Breast epithelium (tissue), 4 donors: ENCODE data around the gene CSTB. TPM values are rescaled to one million over a fixed set of nuclear protein-coding genes. Genes with fewer than 3 reads are reported as not detected.
"Not testable (repeated sequence)": the region's sequence is repeated elsewhere in the genome, so short reads cannot be mapped to it uniquely, and the experiment has no call there.

Source experiments
- DNase-seq, 2 donors: peaks; one replicate each; pipeline ENCODE4 v3.0.0-alpha.2; 2019; ENCODE audit warnings: low spot score in 2 of 2
- H3K27ac ChIP-seq, 2 donors: fragments of 200-600 bp; sonication (generic) in 1 of 2; one replicate each; pipeline ENCODE4 v1.5.1; 2016 to 2019; ENCODE audit warnings: mild to moderate bottlenecking in 1 of 2
- H3K27me3 ChIP-seq, 2 donors: fragments of 200-600 bp; sonication (generic) in 1 of 2; one replicate each; pipeline versions ENCODE4 v1.5.1 to v1.6.0; 2017 to 2019; ENCODE audit warnings: control low read depth in 1 of 2, mild to moderate bottlenecking in 1 of 2
- H3K36me3 ChIP-seq: fragments of 200-600 bp; one replicate; pipeline ENCODE4 v1.5.1; 2019
- H3K4me1 ChIP-seq, 2 donors: fragments of 200-600 bp; sonication (generic); one replicate each; pipeline ENCODE4 v1.5.1; 2016 to 2019; ENCODE audit warnings: control low read depth in 1 of 2
- H3K4me3 ChIP-seq, 3 donors: fragments of 200-600 bp; sonication (generic); 1 replicate in 2 of 3; 2 replicates in 1 of 3; pipeline ENCODE4 v1.5.1; 2016 to 2019; ENCODE audit warnings: mild to moderate bottlenecking in 3 of 3, moderate library complexity in 2 of 3
- H3K9me3 ChIP-seq, 2 donors: fragments of 200-600 bp; sonication (generic) in 1 of 2; one replicate each; pipeline ENCODE4 v1.5.1; 2016 to 2019; ENCODE audit warnings: control low read depth in 1 of 2
- POLR2A ChIP-seq: fragments of 450-650 bp; IDR thresholded peaks from one replicate; pipeline ENCODE4 v1.6.1; 2016; ENCODE audit warnings: antibody characterized with exemption, mild to moderate bottlenecking, moderate library complexity
- POLR2AphosphoS5 ChIP-seq, 3 donors: sonication (generic); formaldehyde crosslinking; IDR thresholded peaks; one replicate each; pipeline ENCODE4 v1.6.1; 2017; ENCODE audit warnings: antibody characterized with exemption in 3 of 3
- intact Hi-C: fragments of 100-400 bp; cut with DNase I; formaldehyde crosslinking; loops from one replicate; pipeline ENCODE4 v1.15.1; 2023; ENCODE audit warnings: low total_unique reads
- total RNA-seq, 3 donors: library from RNA; depleted of rRNA; stranded (reverse); fragments of >200 nt; gene quantifications; one replicate each; pipeline ENCODE4 v1.1.0, GENCODE V29; 2016
- TF ChIP-seq, protein P1 (sequence below), 3 donors: fragments of 450-650 bp; IDR thresholded peaks; one replicate each; pipeline ENCODE4 v1.5.1; 2016 to 2017; ENCODE audit warnings: antibody characterized with exemption in 3 of 3, mild to moderate bottlenecking in 3 of 3, moderate library complexity in 3 of 3

The CSTB gene
- total RNA-seq, result 10 to 100 TPM; 12.1 to 16.8 (median 16.8) TPM

DNA sequence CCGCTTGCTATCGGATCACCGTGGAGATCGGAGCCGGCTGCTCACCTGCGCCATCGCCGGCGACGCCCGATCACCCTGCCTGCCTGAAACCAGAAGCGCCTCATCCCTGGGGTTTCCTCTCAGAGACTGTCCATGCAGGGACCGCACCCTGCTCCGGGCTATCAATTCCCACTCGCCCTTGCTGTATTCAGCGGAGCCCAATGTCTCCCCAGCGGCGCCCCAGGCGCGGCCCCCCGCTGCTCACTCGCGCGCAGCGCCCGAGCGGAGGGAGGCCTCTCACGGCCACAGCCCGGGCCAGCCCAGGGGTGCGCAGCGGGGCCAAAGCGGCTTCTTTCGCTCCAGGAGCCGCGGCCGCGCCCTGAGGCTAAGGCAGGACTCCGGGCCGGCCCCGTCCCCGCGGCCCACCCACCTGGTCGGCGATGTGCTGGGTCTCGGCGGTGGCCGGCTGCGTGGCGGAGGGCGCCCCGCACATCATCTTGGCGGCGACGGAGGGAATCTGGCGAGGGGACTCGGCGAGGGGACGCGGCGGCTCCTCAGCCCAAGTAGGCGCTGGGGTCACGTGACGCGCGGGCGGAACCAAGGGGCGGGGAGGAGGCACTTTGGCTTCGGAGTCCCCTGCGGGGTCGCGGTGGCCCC, at the start of gene CSTB:
Gene CSTB (minus strand): TSS at position 514 of the 636 bp plus-strand sequence. CDS start 39 bp downstream, at position 475.
- peak within 1 kb of the TSS; percentile 92 to 99 (median 94) for H3K4me3 ChIP-seq
- TF ChIP-seq POLR2A (peak; percentile 28), POLR2AphosphoS5 (IDR thresholded peaks at IDR 0.05) (peak in 2 of 3 donors; percentile 67 to 81)
- TF ChIP-seq, protein P1, sequence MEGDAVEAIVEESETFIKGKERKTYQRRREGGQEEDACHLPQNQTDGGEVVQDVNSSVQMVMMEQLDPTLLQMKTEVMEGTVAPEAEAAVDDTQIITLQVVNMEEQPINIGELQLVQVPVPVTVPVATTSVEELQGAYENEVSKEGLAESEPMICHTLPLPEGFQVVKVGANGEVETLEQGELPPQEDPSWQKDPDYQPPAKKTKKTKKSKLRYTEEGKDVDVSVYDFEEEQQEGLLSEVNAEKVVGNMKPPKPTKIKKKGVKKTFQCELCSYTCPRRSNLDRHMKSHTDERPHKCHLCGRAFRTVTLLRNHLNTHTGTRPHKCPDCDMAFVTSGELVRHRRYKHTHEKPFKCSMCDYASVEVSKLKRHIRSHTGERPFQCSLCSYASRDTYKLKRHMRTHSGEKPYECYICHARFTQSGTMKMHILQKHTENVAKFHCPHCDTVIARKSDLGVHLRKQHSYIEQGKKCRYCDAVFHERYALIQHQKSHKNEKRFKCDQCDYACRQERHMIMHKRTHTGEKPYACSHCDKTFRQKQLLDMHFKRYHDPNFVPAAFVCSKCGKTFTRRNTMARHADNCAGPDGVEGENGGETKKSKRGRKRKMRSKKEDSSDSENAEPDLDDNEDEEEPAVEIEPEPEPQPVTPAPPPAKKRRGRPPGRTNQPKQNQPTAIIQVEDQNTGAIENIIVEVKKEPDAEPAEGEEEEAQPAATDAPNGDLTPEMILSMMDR (IDR thresholded peaks at IDR 0.05), result no peak
- H3K4me1 ChIP-seq, result peaks cover 0 to 11% of the 10 kb centered on the region in 2 donors
- H3K36me3 ChIP-seq, result peaks cover 7% of the 10 kb centered on the region
- no peaks in the 10 kb centered on the region for H3K27me3 ChIP-seq
- peak within 1 kb of the TSS; percentile 95 to 96 for H3K27ac ChIP-seq
- H3K9me3 ChIP-seq, result no peaks in the 10 kb centered on the region
- intact Hi-C loops, result loop anchor here (1.0 kb wide), 1 partner anchor 17 kb away; no protein-coding TSS in a partner anchor
- DNase-seq, result peak; percentile 69 to 77

- Histone ChIP-seq H3K27ac (no peak overlapping the region), H3K27me3 (peaks cover 0 to 7% of the 10 kb centered on the region in 2 donors), H3K4me1 (no peaks in the 10 kb centered on the region), H3K4me3 (no peak overlapping the region), H3K36me3 (no peaks in the 10 kb centered on the region), H3K9me3 (no peaks in the 10 kb centered on the region)
- intact Hi-C loops, result no loop called here
- no peak for DNase-seq
- TF ChIP-seq, protein P1 (IDR thresholded peaks at IDR 0.05), result no peak
- TF ChIP-seq POLR2A (no peak), POLR2AphosphoS5 (IDR thresholded peaks at IDR 0.05) (no peak)
Measured at GRCh38 chr21:43825242-43825935, 49.3 kb upstream of the CSTB start.

DNA sequence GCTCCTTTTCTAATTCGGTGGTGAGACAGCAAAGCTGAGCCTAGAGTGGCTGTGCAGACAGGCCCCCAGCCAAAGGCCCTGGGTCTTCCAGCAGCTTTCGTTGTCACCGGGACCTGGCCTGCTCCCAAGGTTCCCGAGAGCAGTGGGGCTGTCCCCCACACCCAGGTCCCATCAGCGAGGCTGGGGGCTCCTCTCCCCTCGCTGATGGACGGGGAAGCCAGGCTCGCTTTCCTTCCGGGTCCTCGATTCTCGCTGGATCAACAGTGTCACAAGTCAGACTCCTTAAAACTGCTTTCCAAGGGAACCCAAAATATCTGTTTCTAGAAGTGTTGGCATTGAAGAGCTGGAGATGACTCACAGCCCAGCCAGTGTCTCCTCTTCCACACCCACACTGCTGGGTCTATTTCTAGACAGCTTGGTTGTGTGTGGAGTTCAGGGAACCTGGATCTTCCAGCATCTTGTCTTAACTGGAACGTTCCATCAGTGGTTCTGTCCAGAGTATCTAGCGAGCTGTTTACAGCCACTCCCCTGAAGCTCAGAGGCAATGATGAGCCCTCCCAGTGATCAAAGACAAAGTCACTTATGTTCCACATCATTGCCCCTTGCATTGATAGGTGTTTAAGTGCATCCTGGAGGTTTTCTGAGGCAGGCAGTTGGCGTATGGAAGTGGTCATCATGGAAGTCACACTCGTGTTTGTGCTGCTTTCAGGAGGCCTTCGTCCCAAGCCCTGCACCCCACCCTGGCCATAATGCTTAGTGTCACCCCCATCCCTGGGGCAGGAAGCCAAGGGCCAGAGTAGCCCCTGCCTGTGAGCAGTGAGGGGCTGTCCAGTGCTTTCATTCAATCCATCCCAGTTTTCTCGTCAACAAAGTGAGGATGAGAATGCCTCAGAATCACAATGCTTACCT, 48.5 kb upstream of the CSTB start:
- H3K27me3 ChIP-seq, result peaks cover 0 to 3% of the 10 kb centered on the region in 2 donors
- no peak overlapping the region for H3K27ac ChIP-seq
- H3K36me3 ChIP-seq, result no peaks in the 10 kb centered on the region
- no peaks in the 10 kb centered on the region for H3K9me3 ChIP-seq
- no peak overlapping the region for H3K4me3 ChIP-seq
- TF ChIP-seq POLR2AphosphoS5 (IDR thresholded peaks at IDR 0.05) (no peak), POLR2A (no peak)
- TF ChIP-seq, protein P1 (IDR thresholded peaks at IDR 0.05), result no peak
- H3K4me1 ChIP-seq, result no peaks in the 10 kb centered on the region
- DNase-seq, result no peak
- intact Hi-C loops, result no loop called here

DNA sequence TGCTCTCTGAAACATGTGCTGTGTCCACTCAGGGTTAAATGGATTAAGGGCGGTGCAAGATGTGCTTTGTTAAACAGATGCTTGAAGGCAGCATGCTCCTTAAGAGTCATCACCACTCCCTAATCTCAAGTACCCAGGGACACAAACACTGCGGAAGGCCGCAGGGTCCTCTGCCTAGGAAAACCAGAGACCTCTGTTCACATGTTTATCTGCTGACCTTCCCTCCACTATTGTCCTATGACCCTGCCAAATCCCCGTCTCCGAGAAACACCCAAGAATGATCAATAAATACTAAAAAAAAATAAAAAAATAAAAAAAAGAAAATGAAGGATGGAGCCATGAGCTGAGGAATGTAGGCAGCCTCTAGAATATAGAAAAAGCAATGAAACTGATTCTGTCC, 46.6 kb upstream of the CSTB start:
- H3K4me3 ChIP-seq, H3K27ac ChIP-seq, intact Hi-C loops: not testable (repeated sequence)

DNA sequence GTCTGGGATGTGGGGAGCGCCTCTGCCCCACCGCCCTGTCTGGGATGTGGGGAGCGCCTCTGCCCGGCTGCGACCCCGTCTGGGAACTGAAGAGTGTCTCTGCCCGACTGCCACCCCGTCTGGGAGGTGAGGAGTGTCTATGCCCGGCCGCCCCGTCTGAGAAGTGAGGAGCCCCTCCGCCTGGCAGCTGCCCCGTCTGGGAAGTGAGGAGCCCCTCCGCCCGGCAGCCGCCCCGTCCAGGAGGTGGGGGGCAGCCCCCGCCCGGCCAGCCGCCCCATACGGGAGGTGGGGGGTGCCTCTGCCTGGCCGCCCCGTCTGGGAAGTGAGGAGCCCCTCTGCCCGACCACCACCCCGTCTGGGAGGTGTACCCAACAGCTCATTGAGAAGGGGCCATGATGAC, 46.1 kb upstream of the CSTB start:
- H3K4me1 ChIP-seq, intact Hi-C loops, H3K9me3 ChIP-seq, H3K27me3 ChIP-seq, H3K4me3 ChIP-seq, H3K36me3 ChIP-seq, H3K27ac ChIP-seq, DNase-seq: not testable (repeated sequence)

More for the DNA sequence above, 46.6 kb upstream of the CSTB start:
- not testable (repeated sequence) for H3K9me3 ChIP-seq, H3K36me3 ChIP-seq, H3K4me1 ChIP-seq, H3K27me3 ChIP-seq, DNase-seq
